ENCODE measurements around the gene PTRHD1. TPM values are rescaled to one million over a fixed set of nuclear protein-coding genes. Genes with fewer than 3 reads are reported as not detected.

PTRHD1 gene
- polyA plus RNA-seq, 1 experiment = 42.5 TPM

DNA sequence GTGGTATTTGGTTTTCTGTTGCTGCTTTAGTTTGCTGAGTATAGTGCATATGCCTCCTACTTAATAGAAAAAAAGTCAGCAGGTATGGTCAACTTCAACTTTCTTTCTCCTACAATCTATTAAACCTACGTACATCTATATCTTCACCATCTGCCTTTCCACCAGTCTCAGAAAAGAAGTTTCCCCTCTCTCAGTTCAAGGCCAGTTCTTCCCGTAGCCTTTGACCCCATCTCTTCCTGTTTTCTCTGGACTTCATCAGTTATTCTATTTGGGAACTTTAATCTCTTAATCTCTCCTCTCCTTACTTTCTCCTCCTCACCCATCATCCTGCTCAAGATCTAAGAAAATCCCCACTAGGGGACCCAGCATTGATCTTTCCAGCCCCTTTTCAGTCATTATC lies 5.7 kb downstream of the PTRHD1 start:
- H3K27ac ChIP-seq (ENCODE audit: low read depth, low read length) = no peak overlapping the region
- H3K4me3 ChIP-seq (ENCODE audit: low read depth, low read length) = no peak overlapping the region
- H3K27me3 ChIP-seq (ENCODE audit: control insufficient read depth, insufficient read depth, low read length) = peaks cover 2% of the 10 kb centered on the region
- TF ChIP-seq, protein P1, sequence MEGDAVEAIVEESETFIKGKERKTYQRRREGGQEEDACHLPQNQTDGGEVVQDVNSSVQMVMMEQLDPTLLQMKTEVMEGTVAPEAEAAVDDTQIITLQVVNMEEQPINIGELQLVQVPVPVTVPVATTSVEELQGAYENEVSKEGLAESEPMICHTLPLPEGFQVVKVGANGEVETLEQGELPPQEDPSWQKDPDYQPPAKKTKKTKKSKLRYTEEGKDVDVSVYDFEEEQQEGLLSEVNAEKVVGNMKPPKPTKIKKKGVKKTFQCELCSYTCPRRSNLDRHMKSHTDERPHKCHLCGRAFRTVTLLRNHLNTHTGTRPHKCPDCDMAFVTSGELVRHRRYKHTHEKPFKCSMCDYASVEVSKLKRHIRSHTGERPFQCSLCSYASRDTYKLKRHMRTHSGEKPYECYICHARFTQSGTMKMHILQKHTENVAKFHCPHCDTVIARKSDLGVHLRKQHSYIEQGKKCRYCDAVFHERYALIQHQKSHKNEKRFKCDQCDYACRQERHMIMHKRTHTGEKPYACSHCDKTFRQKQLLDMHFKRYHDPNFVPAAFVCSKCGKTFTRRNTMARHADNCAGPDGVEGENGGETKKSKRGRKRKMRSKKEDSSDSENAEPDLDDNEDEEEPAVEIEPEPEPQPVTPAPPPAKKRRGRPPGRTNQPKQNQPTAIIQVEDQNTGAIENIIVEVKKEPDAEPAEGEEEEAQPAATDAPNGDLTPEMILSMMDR (IDR thresholded peaks at IDR 0.05; ENCODE audit: low read depth, low read length) = no peak
- ChIA-PET CTCF (no interaction called here), POLR2A (no interaction called here)
- no peaks in the 10 kb centered on the region for H3K9me3 ChIP-seq (ENCODE audit: control insufficient read depth, insufficient read depth, low read length)
- no peak for DNase-seq (ENCODE audit: low read depth, low spot score)

DNA sequence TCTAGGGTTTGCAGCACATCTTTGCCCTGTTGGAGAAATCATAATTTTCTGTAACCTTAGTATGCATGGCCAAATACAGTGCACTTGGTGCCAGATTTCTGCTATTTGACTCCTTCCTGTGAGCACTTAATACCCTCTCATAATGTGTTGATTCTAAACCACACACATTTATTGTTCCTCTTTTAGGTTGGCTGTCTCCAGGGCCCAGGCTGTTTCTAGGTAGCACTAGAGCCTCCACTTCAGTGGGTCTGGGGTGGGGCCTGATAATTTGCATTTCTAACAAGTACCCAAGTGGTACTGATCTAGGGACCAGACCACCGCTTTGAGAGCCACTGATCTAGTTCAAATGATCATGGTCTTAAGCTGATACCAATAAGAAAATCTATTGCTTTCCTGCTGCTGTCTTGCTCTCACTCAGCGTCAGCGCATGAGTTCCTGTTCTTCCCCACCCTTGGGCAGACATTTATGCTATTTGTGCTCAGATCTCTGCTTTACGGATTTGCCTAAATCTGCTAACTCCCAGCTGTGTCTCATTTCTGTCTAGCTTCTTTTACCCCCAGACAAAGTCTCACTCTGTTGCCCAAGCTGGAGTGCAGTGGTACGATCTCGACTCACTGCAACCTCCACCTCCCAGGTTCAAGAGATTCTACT lies 7.4 kb downstream of the PTRHD1 start:
- no peak overlapping the region for H3K4me3 ChIP-seq (ENCODE audit: low read depth, low read length)
- ChIA-PET POLR2A (interaction anchor here (1.1 kb wide), 1 partner anchor 24 kb away, joined by 3 read pairs; no protein-coding TSS in a partner anchor), CTCF (no interaction called here)
- no peaks in the 10 kb centered on the region for H3K9me3 ChIP-seq (ENCODE audit: control insufficient read depth, insufficient read depth, low read length)
- no peak for DNase-seq (ENCODE audit: low read depth, low spot score)
- peaks cover 2% of the 10 kb centered on the region for H3K27me3 ChIP-seq (ENCODE audit: control insufficient read depth, insufficient read depth, low read length)
- TF ChIP-seq, protein P1 (IDR thresholded peaks at IDR 0.05; ENCODE audit: low read depth, low read length) = no peak
- no peak overlapping the region for H3K27ac ChIP-seq (ENCODE audit: low read depth, low read length)

DNA sequence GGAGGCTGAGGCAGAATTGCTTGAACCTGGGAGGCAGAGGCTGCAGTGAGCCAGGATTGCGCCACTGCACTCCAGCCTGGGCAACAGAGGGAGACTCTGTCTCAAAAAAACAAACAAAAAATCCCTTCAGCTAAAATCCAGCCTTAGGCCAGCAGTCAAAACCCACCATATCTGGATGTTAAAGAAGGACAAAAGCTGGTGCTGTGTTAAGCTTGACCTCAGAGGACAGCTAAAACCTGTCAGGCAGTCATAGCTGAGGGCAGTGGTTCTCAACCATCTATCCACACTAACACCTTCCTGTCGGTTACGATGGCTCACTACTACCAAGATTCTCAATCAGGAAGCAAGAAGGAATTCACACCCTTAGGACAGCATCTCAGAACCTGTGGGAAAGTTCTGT lies 9.6 kb downstream of the PTRHD1 start:
- CTCF ChIA-PET = interaction anchor here (1.1 kb wide), 1 partner anchor 9 kb away, joined by 4 read pairs; the partner anchor contains the start of genes CENPO and PTRHD1
- POLR2A ChIA-PET = no interaction called here
- Histone ChIP-seq H3K4me3 (ENCODE audit: low read depth, low read length) (no peak overlapping the region), H3K9me3 (ENCODE audit: control insufficient read depth, insufficient read depth, low read length) (no peaks in the 10 kb centered on the region), H3K27me3 (ENCODE audit: control insufficient read depth, insufficient read depth, low read length) (peaks cover 2% of the 10 kb centered on the region), H3K27ac (ENCODE audit: low read depth, low read length) (no peak overlapping the region)
- DNase-seq (ENCODE audit: low read depth, low spot score) = no peak
- TF ChIP-seq, protein P1 (IDR thresholded peaks at IDR 0.05; ENCODE audit: low read depth, low read length) = no peak

DNA sequence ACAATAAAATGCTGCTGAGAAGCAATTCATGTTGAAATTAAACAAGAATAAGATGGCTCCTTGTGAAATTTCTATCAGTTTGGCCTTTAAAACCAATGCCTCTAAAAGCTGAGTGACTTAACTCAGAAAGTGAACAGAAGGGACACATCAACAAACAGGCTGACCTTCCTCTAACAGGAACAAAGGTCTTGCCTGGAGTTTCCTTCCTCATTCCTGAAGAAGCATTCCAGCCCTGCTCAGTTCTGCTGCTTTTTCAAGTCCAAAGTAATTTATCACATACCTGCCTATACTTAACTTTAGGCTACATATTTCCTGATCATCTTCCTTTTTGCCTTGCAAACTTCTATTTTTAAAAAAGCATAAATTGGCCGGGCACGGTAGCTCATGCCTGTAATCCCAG lies 14.1 kb downstream of the PTRHD1 start:
- Histone ChIP-seq H3K4me3 (ENCODE audit: low read depth, low read length) (no peak overlapping the region), H3K9me3 (ENCODE audit: control insufficient read depth, insufficient read depth, low read length) (no peaks in the 10 kb centered on the region), H3K27me3 (ENCODE audit: control insufficient read depth, insufficient read depth, low read length) (peaks cover 2% of the 10 kb centered on the region), H3K27ac (ENCODE audit: low read depth, low read length) (no peak overlapping the region)
- POLR2A ChIA-PET = no interaction called here
- TF ChIP-seq, protein P1 (IDR thresholded peaks at IDR 0.05; ENCODE audit: low read depth, low read length) = no peak
- CTCF ChIA-PET = interaction anchor here (1.1 to 1.8 kb wide), 3 partner anchors 12 to 357 kb away, joined by 3 to 12 read pairs (median 5); partner anchors contain the start of genes CENPO and PTRHD1
- DNase-seq (ENCODE audit: low read depth, low spot score) = no peak

DNA sequence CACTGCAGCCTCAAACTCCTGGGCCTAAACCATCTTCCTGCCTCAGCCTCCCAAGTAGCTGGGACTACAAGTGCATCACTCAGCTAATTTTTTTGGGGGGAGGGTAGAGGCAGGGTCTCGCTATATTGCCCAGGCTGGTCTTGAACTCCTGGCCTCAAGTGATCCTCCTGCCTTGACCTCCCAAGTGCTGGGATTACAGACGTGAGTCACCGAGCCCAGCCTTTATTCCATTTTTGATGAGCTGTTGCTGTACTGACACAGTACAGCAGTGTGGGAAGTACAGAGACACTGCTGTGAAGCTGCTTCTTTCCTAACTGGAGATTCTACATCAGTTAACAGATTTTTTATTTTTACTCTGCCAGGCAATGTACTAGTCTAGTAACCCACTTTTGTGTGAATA lies 18.8 kb downstream of the PTRHD1 start:
- Histone ChIP-seq H3K27ac (ENCODE audit: low read depth, low read length) (no peak overlapping the region), H3K4me3 (ENCODE audit: low read depth, low read length) (no peak overlapping the region), H3K27me3 (ENCODE audit: control insufficient read depth, insufficient read depth, low read length) (no peaks in the 10 kb centered on the region), H3K9me3 (ENCODE audit: control insufficient read depth, insufficient read depth, low read length) (no peaks in the 10 kb centered on the region)
- TF ChIP-seq, protein P1 (IDR thresholded peaks at IDR 0.05; ENCODE audit: low read depth, low read length) = no peak
- no peak for DNase-seq (ENCODE audit: low read depth, low spot score)
- ChIA-PET POLR2A (no interaction called here), CTCF (interaction anchor here (0.5 to 0.7 kb wide), 2 partner anchors 12 to 159 kb away, joined by 3 read pairs; no protein-coding TSS in a partner anchor)
